ENCODE measurements around the gene DCAF10. TPM values are rescaled to one million over a fixed set of nuclear protein-coding genes. Genes with fewer than 3 reads are reported as not detected.
A peak's percentile ranks its signal among the peaks of the same experiment; 100 is the strongest.
"Not testable (repeated sequence)": the region's sequence is repeated elsewhere in the genome, so short reads cannot be mapped to it uniquely, and the experiment has no call there.

DCAF10 gene
- total RNA-seq, 1 experiment from 2014 or later: 13.5 TPM

DNA sequence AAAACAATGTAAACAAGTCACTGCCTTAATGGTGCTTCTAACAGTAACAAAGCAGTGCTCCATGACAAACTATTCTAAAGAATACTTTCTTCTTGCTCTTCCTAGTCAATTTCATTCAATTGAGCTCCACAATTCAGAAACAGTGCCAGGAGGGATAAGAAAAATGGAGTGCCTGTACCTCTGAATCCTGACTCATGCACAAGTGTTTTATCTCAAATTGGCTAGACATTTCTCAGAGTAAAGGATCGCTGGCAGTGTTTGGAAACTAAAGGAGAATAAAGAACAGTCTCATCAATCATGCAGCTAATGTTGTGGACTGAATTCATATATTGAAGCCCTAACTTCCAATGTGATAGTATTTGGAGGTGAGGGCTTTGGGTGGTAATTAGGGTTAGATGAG, 75.8 kb downstream of the DCAF10 start:
- TF ChIP-seq, protein P1, sequence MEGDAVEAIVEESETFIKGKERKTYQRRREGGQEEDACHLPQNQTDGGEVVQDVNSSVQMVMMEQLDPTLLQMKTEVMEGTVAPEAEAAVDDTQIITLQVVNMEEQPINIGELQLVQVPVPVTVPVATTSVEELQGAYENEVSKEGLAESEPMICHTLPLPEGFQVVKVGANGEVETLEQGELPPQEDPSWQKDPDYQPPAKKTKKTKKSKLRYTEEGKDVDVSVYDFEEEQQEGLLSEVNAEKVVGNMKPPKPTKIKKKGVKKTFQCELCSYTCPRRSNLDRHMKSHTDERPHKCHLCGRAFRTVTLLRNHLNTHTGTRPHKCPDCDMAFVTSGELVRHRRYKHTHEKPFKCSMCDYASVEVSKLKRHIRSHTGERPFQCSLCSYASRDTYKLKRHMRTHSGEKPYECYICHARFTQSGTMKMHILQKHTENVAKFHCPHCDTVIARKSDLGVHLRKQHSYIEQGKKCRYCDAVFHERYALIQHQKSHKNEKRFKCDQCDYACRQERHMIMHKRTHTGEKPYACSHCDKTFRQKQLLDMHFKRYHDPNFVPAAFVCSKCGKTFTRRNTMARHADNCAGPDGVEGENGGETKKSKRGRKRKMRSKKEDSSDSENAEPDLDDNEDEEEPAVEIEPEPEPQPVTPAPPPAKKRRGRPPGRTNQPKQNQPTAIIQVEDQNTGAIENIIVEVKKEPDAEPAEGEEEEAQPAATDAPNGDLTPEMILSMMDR (IDR thresholded peaks at IDR 0.05; ENCODE audit: insufficient read depth in 1 of 2, low read depth in 1 of 2, low read length in 1 of 2, severe bottlenecking in 1 of 2, unreplicated experiment in 1 of 2): no peak
- H3K9me3 Mint-ChIP-seq (ENCODE audit: unreplicated experiment): no peaks in the 10 kb centered on the region
- no peak for DNase-seq
- H3K27me3 ChIP-seq (replicated peaks; ENCODE audit: control insufficient read depth, insufficient read depth, low read length): no peaks in the 10 kb centered on the region
- no peak overlapping the region for H3K4me3 Mint-ChIP-seq (ENCODE audit: unreplicated experiment)
- ChIA-PET CTCF (no interaction called here), POLR2A (no interaction called here)
- H3K27me3 Mint-ChIP-seq (ENCODE audit: insufficient read depth, unreplicated experiment): no peaks in the 10 kb centered on the region
- no TSS peak for BruUV-seq (replicated peaks)
- H3K9me3 ChIP-seq: no peaks in the 10 kb centered on the region
- no peaks in the 10 kb centered on the region for H3K4me1 Mint-ChIP-seq (ENCODE audit: low read depth, unreplicated experiment)
- H3K36me3 ChIP-seq (ENCODE audit: control insufficient read depth, insufficient read depth, low read length): peaks cover 1% of the 10 kb centered on the region; the same call in 1 of the 2 replicates
- intact Hi-C loops (cut with micrococcal nuclease; ENCODE audit: unreplicated experiment): no loop called here
- no peak overlapping the region for H3K4me3 ChIP-seq (ENCODE audit: low read depth, low read length)
- H3K27ac Mint-ChIP-seq (ENCODE audit: unreplicated experiment): no peak overlapping the region
- no peaks in the 10 kb centered on the region for H3K4me1 ChIP-seq
- H3K36me3 Mint-ChIP-seq (ENCODE audit: insufficient read depth, unreplicated experiment): peaks cover 17% of the 10 kb centered on the region

DNA sequence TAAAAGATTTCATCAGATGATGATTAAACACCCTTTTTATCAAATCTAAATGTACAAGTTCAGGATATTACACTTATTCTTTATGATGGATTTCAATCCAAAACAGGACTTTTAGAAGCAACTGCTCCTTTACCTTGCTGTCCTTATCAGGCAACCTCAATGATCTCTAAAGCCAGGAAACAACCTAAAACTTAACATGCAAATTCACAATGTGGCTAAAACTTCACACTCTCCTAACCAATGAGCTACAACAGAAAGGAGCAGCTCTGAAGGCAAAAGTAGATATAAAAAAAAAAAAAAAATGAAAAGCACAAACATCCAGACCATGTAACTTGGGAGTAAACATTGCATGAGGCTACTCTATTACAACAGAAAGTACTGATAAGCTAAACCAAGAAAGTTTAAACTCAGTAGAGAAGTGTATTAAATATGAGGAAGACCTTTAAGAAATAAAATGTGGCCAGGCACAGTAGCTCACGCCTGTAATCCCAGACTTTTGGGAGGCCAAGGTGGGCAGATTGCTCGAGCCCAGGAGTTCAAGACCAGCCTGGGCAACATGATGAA, 80.4 kb downstream of the DCAF10 start:
- H3K36me3 Mint-ChIP-seq (ENCODE audit: insufficient read depth, unreplicated experiment): peaks cover 16% of the 10 kb centered on the region
- H3K4me1 ChIP-seq: no peaks in the 10 kb centered on the region
- no peaks in the 10 kb centered on the region for H3K9me3 ChIP-seq
- no peaks in the 10 kb centered on the region for H3K27me3 ChIP-seq (replicated peaks; ENCODE audit: control insufficient read depth, insufficient read depth, low read length)
- peaks cover 2% of the 10 kb centered on the region for H3K36me3 ChIP-seq (ENCODE audit: control insufficient read depth, insufficient read depth, low read length)
- DNase-seq: no peak
- no peaks in the 10 kb centered on the region for H3K9me3 Mint-ChIP-seq (ENCODE audit: unreplicated experiment)
- no peak overlapping the region for H3K4me3 Mint-ChIP-seq (ENCODE audit: unreplicated experiment)
- no peaks in the 10 kb centered on the region for H3K27me3 Mint-ChIP-seq (ENCODE audit: insufficient read depth, unreplicated experiment)
- peaks cover 7% of the 10 kb centered on the region for H3K4me1 Mint-ChIP-seq (ENCODE audit: low read depth, unreplicated experiment)
- no TSS peak for BruUV-seq (replicated peaks)
- POLR2A ChIA-PET: no interaction called here
- H3K27ac Mint-ChIP-seq (ENCODE audit: unreplicated experiment): no peak overlapping the region
- CTCF ChIA-PET: interaction anchor here (0.6 kb wide), 1 partner anchor 10 kb away, joined by 6 read pairs; no protein-coding TSS in a partner anchor
- intact Hi-C loops (cut with micrococcal nuclease; ENCODE audit: unreplicated experiment): no loop called here
- TF ChIP-seq, protein P1 (IDR thresholded peaks at IDR 0.05; ENCODE audit: insufficient read depth in 1 of 2, low read depth in 1 of 2, low read length in 1 of 2, severe bottlenecking in 1 of 2, unreplicated experiment in 1 of 2): no peak
- H3K4me3 ChIP-seq (ENCODE audit: low read depth, low read length): no peak overlapping the region

DNA sequence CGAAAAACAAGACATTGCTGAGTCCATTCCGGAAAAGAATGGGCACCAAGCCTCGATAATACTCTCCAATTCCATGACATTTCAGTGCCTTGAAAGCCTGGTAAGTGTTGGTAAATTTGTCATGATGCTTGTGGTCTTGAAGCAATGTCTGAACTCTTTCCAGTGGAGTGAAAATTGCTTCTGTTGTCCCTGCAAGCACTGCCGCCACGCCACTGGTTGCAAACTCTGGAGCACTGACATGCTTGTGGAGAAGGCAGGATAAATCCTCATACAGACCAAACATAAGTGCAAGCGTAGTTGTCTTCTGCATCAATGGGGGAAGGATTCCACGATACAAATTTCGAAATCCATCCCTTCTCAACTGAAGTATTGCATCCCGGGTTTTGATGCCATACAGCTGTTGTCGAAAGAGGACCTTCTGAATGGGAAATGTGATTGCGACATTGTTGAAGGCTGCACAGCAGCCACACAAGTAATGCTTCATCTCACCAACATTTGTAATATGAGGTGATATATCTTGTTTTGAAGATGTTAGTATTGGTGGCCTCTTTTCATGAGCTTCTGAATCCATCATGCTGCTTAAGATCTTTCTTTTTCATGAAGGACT, 87.5 kb downstream of the DCAF10 start:
- POLR2A ChIA-PET; H3K36me3 ChIP-seq (ENCODE audit: control insufficient read depth, insufficient read depth, low read length); H3K4me1 Mint-ChIP-seq (ENCODE audit: low read depth, unreplicated experiment); H3K9me3 Mint-ChIP-seq (ENCODE audit: unreplicated experiment); H3K27ac Mint-ChIP-seq (ENCODE audit: unreplicated experiment); CTCF ChIA-PET; DNase-seq; H3K27me3 Mint-ChIP-seq (ENCODE audit: insufficient read depth, unreplicated experiment); H3K27me3 ChIP-seq (replicated peaks; ENCODE audit: control insufficient read depth, insufficient read depth, low read length); H3K4me1 ChIP-seq; H3K4me3 ChIP-seq (ENCODE audit: low read depth, low read length); H3K9me3 ChIP-seq; intact Hi-C loops (cut with micrococcal nuclease; ENCODE audit: unreplicated experiment); H3K4me3 Mint-ChIP-seq (ENCODE audit: unreplicated experiment): not testable (repeated sequence)
- TSS peak; percentile 5 for BruUV-seq (replicated peaks)
- peaks cover 24% of the 10 kb centered on the region for H3K36me3 Mint-ChIP-seq (ENCODE audit: insufficient read depth, unreplicated experiment)
